HEK293T (cell line): Measurements from ENCODE around the gene KRT38.
"Not testable (repeated sequence)": the region's sequence is repeated elsewhere in the genome, so short reads cannot be mapped to it uniquely, and the experiment has no call there.

Experiments
- CTCF ChIA-PET: fragments of 350-600 bp; formaldehyde crosslinking; extraction: SDS; loops from one replicate; lab custom pipeline; 2021; ENCODE audit warnings: antibody characterized with exemption, inconsistent platforms; lab: Yijun Ruan, JAX
- POLR2A ChIA-PET: fragments of 350-600 bp; formaldehyde crosslinking; extraction: SDS; loops from one replicate; lab custom pipeline; 2020; ENCODE audit warnings: antibody characterized with exemption, inconsistent platforms; lab: Yijun Ruan, JAX
- DNase-seq: peaks from one replicate; pipeline ENCODE4 v3.0.0; 2012; ENCODE audit warnings: mixed read lengths; ENCODE audit errors: extremely low spot score
- ARNT ChIP-seq: fragments of 450-650 bp; IDR thresholded peaks from 2 replicates; pipeline ENCODE4 v1.6.1; 2017; ENCODE audit warnings: mild to moderate bottlenecking
- BHLHE40 ChIP-seq: fragments of 450-650 bp; IDR thresholded peaks from 2 replicates; pipeline ENCODE4 v1.6.1; 2016; ENCODE audit warnings: mild to moderate bottlenecking, moderate library complexity, borderline replicate concordance
- CTBP1 ChIP-seq: fragments of 450-650 bp; IDR thresholded peaks from 2 replicates; pipeline ENCODE4 v1.6.1; 2016; ENCODE audit warnings: borderline replicate concordance
- ELF4 ChIP-seq: fragments of 450-650 bp; IDR thresholded peaks from 2 replicates; pipeline ENCODE4 v1.6.1; 2017; ENCODE audit warnings: antibody characterized with exemption
- FOXA1 ChIP-seq: fragments of 450-650 bp; IDR thresholded peaks from 2 replicates; pipeline ENCODE4 v1.6.1; 2016; ENCODE audit warnings: mild to moderate bottlenecking
- FOXK2 ChIP-seq: fragments of 450-650 bp; IDR thresholded peaks from 2 replicates; pipeline ENCODE4 v1.6.1; 2016; ENCODE audit warnings: mild to moderate bottlenecking
- FOXM1 ChIP-seq: fragments of 450-650 bp; IDR thresholded peaks from 2 replicates; pipeline ENCODE4 v1.6.1; 2017; ENCODE audit warnings: mild to moderate bottlenecking, borderline replicate concordance
- HDGF ChIP-seq: fragments of 450-650 bp; IDR thresholded peaks from 2 replicates; pipeline ENCODE4 v1.6.1; 2017; ENCODE audit warnings: antibody characterized with exemption, borderline replicate concordance
- L3MBTL2 ChIP-seq: fragments of 450-650 bp; conservative IDR thresholded peaks from 2 replicates; pipeline ENCODE4 v1.6.1; 2016; ENCODE audit warnings: mild to moderate bottlenecking
- LEF1 ChIP-seq: fragments of 450-650 bp; IDR thresholded peaks from 2 replicates; pipeline ENCODE4 v1.6.1; 2017; ENCODE audit warnings: mild to moderate bottlenecking, borderline replicate concordance
- NFRKB ChIP-seq: fragments of 450-650 bp; IDR thresholded peaks from 2 replicates; pipeline ENCODE4 v1.6.1; 2016; ENCODE audit warnings: mild to moderate bottlenecking, moderate library complexity
- SP1 ChIP-seq: fragments of 450-650 bp; IDR thresholded peaks from 2 replicates; pipeline ENCODE4 v1.6.1; 2017
- SUZ12 ChIP-seq: fragments of 450-650 bp; IDR thresholded peaks from 2 replicates; pipeline ENCODE4 v1.6.1; 2016; ENCODE audit warnings: mild to moderate bottlenecking
- TARDBP ChIP-seq: fragments of 450-650 bp; IDR thresholded peaks from 2 replicates; pipeline ENCODE4 v1.6.1; 2016
- ZNF384 ChIP-seq: fragments of 450-650 bp; IDR thresholded peaks from 2 replicates; pipeline ENCODE4 v1.6.1; 2016
- TF ChIP-seq, protein P1 (sequence below): fragments of 450-650 bp; IDR thresholded peaks from 2 replicates; pipeline ENCODE4 v1.6.1; 2016

Gene KRT38

GRCh38 chr17:41439375-41439774 is 1.4 kb downstream of the KRT38 start:
- DNase-seq, result no peak
- ChIA-PET CTCF (no interaction called here), POLR2A (no interaction called here)
- no peak for TF ChIP-seq BHLHE40
- no peak for TF ChIP-seq ELF4

DNA sequence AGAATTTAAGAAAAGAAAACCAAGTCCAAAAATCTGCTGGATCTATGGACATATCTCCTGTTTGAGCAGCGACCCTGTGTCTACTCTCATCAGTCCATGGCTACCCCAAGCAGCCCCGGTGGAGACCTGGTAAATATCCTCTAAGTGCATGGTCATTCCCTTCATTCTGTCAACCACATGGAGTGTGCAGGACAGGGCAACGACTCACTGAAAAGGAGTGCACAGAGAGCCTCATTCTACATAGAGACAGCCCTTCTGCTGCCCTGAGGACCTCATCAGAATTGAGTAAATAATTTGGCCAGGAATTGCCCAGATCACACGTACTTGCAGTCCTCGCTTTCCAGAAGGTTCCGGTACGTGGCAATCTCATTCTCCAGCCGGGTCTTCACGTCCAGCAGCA is 3.0 kb downstream of the KRT38 start:
- ChIA-PET POLR2A (no interaction called here), CTCF (no interaction called here)
- TF ChIP-seq SUZ12, result no peak
- TF ChIP-seq ZNF384, result no peak
- TF ChIP-seq ARNT, result no peak
- TF ChIP-seq FOXA1, result no peak
- TF ChIP-seq L3MBTL2, result no peak
- TF ChIP-seq FOXM1, result no peak
- no peak for TF ChIP-seq HDGF
- TF ChIP-seq LEF1, result no peak
- no peak for TF ChIP-seq ELF4
- no peak for TF ChIP-seq SP1
- no peak for TF ChIP-seq TARDBP
- no peak for TF ChIP-seq BHLHE40
- no peak for TF ChIP-seq NFRKB
- TF ChIP-seq, protein P1, sequence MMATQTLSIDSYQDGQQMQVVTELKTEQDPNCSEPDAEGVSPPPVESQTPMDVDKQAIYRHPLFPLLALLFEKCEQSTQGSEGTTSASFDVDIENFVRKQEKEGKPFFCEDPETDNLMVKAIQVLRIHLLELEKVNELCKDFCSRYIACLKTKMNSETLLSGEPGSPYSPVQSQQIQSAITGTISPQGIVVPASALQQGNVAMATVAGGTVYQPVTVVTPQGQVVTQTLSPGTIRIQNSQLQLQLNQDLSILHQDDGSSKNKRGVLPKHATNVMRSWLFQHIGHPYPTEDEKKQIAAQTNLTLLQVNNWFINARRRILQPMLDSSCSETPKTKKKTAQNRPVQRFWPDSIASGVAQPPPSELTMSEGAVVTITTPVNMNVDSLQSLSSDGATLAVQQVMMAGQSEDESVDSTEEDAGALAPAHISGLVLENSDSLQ, result no peak
- DNase-seq, result no peak

- TF ChIP-seq BHLHE40, result no peak
- TF ChIP-seq SP1, result no peak
- TF ChIP-seq, protein P1, result no peak
- no peak for TF ChIP-seq TARDBP
- no peak for TF ChIP-seq LEF1
- no peak for TF ChIP-seq FOXM1
- no peak for TF ChIP-seq ELF4
- no peak for TF ChIP-seq CTBP1
- CTCF ChIA-PET, result no interaction called here
- no peak for DNase-seq
- POLR2A ChIA-PET, result no interaction called here
Measured at GRCh38 chr17:41437254-41437653, 3.5 kb downstream of the KRT38 start.

GRCh38 chr17:41434415-41434814 is 6.4 kb downstream of the KRT38 start:
- POLR2A ChIA-PET, result no interaction called here
- CTCF ChIA-PET, result no interaction called here
- no peak for TF ChIP-seq FOXA1
- no peak for TF ChIP-seq TARDBP
- TF ChIP-seq ARNT, result no peak
- TF ChIP-seq ELF4, result no peak
- no peak for TF ChIP-seq BHLHE40
- no peak for TF ChIP-seq SP1
- TF ChIP-seq, protein P1, result no peak
- no peak for TF ChIP-seq SUZ12
- no peak for TF ChIP-seq ZNF384
- no peak for TF ChIP-seq L3MBTL2
- DNase-seq, result no peak

GRCh38 chr17:41434005-41434404 is 6.8 kb downstream of the KRT38 start:
- ChIA-PET CTCF (no interaction called here), POLR2A (no interaction called here)
- no peak for DNase-seq
- TF ChIP-seq ARNT, result no peak
- no peak for TF ChIP-seq FOXM1
- TF ChIP-seq FOXK2, result no peak
- no peak for TF ChIP-seq CTBP1
- TF ChIP-seq ELF4, result no peak
- no peak for TF ChIP-seq BHLHE40
- no peak for TF ChIP-seq TARDBP
- no peak for TF ChIP-seq SUZ12
- TF ChIP-seq, protein P1, result no peak
- TF ChIP-seq HDGF, result no peak
- TF ChIP-seq NFRKB, result no peak
- no peak for TF ChIP-seq SP1
- no peak for TF ChIP-seq ZNF384
- no peak for TF ChIP-seq FOXA1
- no peak for TF ChIP-seq LEF1
- TF ChIP-seq L3MBTL2, result no peak

- ChIA-PET POLR2A (no interaction called here), CTCF (no interaction called here)
- no peak for DNase-seq
- TF ChIP-seq SP1 (no peak), FOXK2 (no peak), HDGF (no peak), SUZ12 (no peak), L3MBTL2 (no peak), TARDBP (no peak), ELF4 (no peak), BHLHE40 (no peak), ZNF384 (no peak)
Measured at GRCh38 chr17:41433586-41433985, 7.2 kb downstream of the KRT38 start.

GRCh38 chr17:41430376-41430775 is 10.4 kb downstream of the KRT38 start:
- DNase-seq, POLR2A ChIA-PET, CTCF ChIA-PET: not testable (repeated sequence)
